HepG2 (cell line): ENCODE data around the gene ATP9B.

ENCODE experiments used
- CBFB ChIP-seq: sonication (generic); formaldehyde crosslinking; IDR thresholded peaks from 2 replicates; pipeline ENCODE4 v1.4.0; 2020; ENCODE audit warnings: missing genetic modification reagents
- CEBPB ChIP-seq: IDR thresholded peaks from 2 replicates; pipeline ENCODE4 v1.6.1; 2011; ENCODE audit warnings: low read depth, low read length, improper control_type of control experiment, borderline replicate concordance
- ETV6 ChIP-seq: sonication (generic); formaldehyde crosslinking; conservative IDR thresholded peaks from 2 replicates; pipeline ENCODE4 v1.4.0; 2020; ENCODE audit warnings: missing genetic modification reagents
- EZH2 ChIP-seq: conservative IDR thresholded peaks from 2 replicates; pipeline ENCODE4 v1.6.1; 2012; ENCODE audit warnings: mild to moderate bottlenecking, low read depth, low read length, moderate library complexity
- FOXK1 ChIP-seq: sonication (generic); formaldehyde crosslinking; IDR thresholded peaks from 2 replicates; pipeline ENCODE4 v1.4.0; 2020; ENCODE audit warnings: low read depth, missing genetic modification reagents, borderline replicate concordance
- GTF2F1 ChIP-seq: fragments of 150-350 bp; IDR thresholded peaks from 2 replicates; pipeline ENCODE4 v1.6.1; 2014; ENCODE audit warnings: low read length
- MYNN ChIP-seq: sonication (generic); formaldehyde crosslinking; IDR thresholded peaks from 2 replicates; pipeline ENCODE4 v1.4.0; 2020; ENCODE audit warnings: mild to moderate bottlenecking, low read depth, missing genetic modification reagents
- U2AF2 ChIP-seq: fragments of 200-400 bp; formaldehyde crosslinking; IDR thresholded peaks from 2 replicates; pipeline ENCODE4 v1.6.1; 2017; ENCODE audit warnings: low read depth, mild to moderate bottlenecking, low read length
- ZKSCAN5 ChIP-seq: sonication (generic); formaldehyde crosslinking; IDR thresholded peaks from 2 replicates; pipeline ENCODE4 v1.5.1; 2020; ENCODE audit warnings: mild to moderate bottlenecking, missing genetic modification reagents
- TF ChIP-seq, protein P1 (sequence below): sonication (generic); formaldehyde crosslinking; IDR thresholded peaks from 2 replicates; pipeline ENCODE4 v1.5.0; 2020; ENCODE audit warnings: mild to moderate bottlenecking, missing genetic modification reagents, moderate library complexity
- TF ChIP-seq, protein P2 (sequence below): sonication (generic); formaldehyde crosslinking; IDR thresholded peaks from 2 replicates; pipeline ENCODE4 v1.8.1; 2022; ENCODE audit warnings: mild to moderate bottlenecking, missing genetic modification reagents
- TF ChIP-seq, protein P3 (sequence below): sonication (generic); formaldehyde crosslinking; IDR thresholded peaks from 2 replicates; pipeline ENCODE4 v1.4.0; 2020; ENCODE audit warnings: mild to moderate bottlenecking, missing genetic modification reagents
- TF ChIP-seq, protein P4 (sequence below): sonication (generic); formaldehyde crosslinking; IDR thresholded peaks from 2 replicates; pipeline ENCODE4 v1.5.0; 2020; ENCODE audit warnings: missing genetic modification reagents

DNA sequence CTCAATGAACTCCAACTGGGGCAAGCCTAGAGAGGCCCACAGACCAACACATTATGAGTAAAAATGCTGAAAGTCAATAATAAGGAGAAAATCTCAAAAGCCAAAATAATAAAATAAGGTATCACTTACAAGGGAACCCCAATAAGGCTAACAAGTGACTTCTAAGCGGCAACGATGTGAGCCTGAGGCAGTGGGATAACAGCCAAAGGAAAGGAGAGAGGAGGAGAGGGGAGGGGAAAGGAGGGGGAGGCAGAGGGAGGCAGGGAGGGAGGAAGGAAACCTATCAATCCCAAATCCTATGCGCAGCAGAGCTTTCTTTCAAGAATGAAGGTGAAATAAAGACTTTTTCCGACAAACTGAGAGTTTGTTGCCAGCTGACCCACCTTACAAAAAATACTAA, 320.5 kb downstream of the ATP9B start:
- no peak for TF ChIP-seq EZH2
- no peak for TF ChIP-seq CEBPB
- TF ChIP-seq, protein P1, sequence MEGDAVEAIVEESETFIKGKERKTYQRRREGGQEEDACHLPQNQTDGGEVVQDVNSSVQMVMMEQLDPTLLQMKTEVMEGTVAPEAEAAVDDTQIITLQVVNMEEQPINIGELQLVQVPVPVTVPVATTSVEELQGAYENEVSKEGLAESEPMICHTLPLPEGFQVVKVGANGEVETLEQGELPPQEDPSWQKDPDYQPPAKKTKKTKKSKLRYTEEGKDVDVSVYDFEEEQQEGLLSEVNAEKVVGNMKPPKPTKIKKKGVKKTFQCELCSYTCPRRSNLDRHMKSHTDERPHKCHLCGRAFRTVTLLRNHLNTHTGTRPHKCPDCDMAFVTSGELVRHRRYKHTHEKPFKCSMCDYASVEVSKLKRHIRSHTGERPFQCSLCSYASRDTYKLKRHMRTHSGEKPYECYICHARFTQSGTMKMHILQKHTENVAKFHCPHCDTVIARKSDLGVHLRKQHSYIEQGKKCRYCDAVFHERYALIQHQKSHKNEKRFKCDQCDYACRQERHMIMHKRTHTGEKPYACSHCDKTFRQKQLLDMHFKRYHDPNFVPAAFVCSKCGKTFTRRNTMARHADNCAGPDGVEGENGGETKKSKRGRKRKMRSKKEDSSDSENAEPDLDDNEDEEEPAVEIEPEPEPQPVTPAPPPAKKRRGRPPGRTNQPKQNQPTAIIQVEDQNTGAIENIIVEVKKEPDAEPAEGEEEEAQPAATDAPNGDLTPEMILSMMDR (CRISPR knock-in tag): no peak
- no peak for TF ChIP-seq FOXK1 (CRISPR knock-in tag)
- TF ChIP-seq MYNN (CRISPR knock-in tag): no peak
- TF ChIP-seq CBFB (CRISPR knock-in tag): no peak
- TF ChIP-seq, protein P2, sequence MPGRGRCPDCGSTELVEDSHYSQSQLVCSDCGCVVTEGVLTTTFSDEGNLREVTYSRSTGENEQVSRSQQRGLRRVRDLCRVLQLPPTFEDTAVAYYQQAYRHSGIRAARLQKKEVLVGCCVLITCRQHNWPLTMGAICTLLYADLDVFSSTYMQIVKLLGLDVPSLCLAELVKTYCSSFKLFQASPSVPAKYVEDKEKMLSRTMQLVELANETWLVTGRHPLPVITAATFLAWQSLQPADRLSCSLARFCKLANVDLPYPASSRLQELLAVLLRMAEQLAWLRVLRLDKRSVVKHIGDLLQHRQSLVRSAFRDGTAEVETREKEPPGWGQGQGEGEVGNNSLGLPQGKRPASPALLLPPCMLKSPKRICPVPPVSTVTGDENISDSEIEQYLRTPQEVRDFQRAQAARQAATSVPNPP: no peak
- TF ChIP-seq GTF2F1: no peak
- TF ChIP-seq, protein P3, sequence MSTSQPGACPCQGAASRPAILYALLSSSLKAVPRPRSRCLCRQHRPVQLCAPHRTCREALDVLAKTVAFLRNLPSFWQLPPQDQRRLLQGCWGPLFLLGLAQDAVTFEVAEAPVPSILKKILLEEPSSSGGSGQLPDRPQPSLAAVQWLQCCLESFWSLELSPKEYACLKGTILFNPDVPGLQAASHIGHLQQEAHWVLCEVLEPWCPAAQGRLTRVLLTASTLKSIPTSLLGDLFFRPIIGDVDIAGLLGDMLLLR (CRISPR knock-in tag): no peak
- TF ChIP-seq ETV6: no peak
- TF ChIP-seq U2AF2: no peak
- TF ChIP-seq, protein P4, sequence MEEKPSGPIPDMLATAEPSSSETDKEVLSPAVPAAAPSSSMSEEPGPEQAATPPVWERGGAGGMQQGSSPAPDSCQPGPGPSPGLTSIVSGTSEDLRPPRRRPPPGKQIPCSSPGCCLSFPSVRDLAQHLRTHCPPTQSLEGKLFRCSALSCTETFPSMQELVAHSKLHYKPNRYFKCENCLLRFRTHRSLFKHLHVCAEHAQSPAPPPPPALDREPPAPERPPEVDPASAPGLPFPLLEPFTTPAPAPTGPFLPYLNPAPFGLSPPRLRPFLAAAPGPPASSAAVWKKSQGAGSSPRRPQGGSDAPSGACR: no peak
- TF ChIP-seq ZKSCAN5: no peak
